Cardiac fibroblast (primary cell): ENCODE measurements around the gene FOLR2.
A peak's percentile ranks its signal among the peaks of the same experiment; 100 is the strongest.
"Not testable (repeated sequence)": the region's sequence is repeated elsewhere in the genome, so short reads cannot be mapped to it uniquely, and the experiment has no call there.

Source experiments
- DNase-seq, 2 donors: peaks; one replicate each; pipeline versions ENCODE4 v3.0.0 to v3.0.0-alpha.2; 2010; ENCODE audit warnings: low read depth in 2 of 2
- H3K4me3 ChIP-seq, 2 donors: replicated peaks in 1 of 2; 1 replicate in 1 of 2; 2 replicates in 1 of 2; pipeline ENCODE4 v1.5.1; 2011; ENCODE audit warnings: low read depth in 2 of 2, low read length in 2 of 2, mild to moderate bottlenecking in 2 of 2, moderate library complexity in 1 of 2
- TF ChIP-seq, protein P1 (sequence below): IDR thresholded peaks from one replicate; pipeline ENCODE4 v1.5.1; 2011; ENCODE audit warnings: low read depth, mild to moderate bottlenecking, low read length, inconsistent platforms

Gene FOLR2

DNA sequence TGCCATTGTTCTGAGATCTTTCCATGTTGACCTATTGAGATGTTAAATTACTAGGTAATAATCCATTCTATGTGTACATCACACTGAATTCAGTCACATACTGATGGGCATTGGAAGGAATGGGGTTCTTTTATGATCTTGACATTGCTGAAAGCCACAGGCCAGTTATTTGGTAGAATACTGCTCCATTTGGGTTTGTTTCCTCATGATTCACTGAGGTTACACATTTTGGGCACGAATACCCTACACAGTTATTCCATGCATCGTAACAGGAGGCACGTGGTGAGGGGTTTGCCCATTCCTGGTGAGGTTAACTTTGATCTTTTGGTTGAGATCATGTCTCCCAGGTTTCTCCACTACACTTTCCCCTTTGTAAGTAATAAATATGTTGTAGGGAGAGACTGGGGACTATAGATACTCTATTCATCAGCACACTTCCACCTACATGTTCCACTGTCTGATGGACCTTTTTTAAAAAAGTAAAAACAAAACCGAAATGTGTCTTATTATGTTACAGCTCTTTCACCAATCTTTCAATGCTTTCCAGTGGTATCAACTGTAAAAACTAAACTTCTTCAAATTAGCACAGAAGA lies 36.7 kb upstream of the FOLR2 start:
- TF ChIP-seq, protein P1, sequence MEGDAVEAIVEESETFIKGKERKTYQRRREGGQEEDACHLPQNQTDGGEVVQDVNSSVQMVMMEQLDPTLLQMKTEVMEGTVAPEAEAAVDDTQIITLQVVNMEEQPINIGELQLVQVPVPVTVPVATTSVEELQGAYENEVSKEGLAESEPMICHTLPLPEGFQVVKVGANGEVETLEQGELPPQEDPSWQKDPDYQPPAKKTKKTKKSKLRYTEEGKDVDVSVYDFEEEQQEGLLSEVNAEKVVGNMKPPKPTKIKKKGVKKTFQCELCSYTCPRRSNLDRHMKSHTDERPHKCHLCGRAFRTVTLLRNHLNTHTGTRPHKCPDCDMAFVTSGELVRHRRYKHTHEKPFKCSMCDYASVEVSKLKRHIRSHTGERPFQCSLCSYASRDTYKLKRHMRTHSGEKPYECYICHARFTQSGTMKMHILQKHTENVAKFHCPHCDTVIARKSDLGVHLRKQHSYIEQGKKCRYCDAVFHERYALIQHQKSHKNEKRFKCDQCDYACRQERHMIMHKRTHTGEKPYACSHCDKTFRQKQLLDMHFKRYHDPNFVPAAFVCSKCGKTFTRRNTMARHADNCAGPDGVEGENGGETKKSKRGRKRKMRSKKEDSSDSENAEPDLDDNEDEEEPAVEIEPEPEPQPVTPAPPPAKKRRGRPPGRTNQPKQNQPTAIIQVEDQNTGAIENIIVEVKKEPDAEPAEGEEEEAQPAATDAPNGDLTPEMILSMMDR: no peak
- peak in 1 of 2 donors; percentile 7 for DNase-seq
- no peak overlapping the region for H3K4me3 ChIP-seq

DNA sequence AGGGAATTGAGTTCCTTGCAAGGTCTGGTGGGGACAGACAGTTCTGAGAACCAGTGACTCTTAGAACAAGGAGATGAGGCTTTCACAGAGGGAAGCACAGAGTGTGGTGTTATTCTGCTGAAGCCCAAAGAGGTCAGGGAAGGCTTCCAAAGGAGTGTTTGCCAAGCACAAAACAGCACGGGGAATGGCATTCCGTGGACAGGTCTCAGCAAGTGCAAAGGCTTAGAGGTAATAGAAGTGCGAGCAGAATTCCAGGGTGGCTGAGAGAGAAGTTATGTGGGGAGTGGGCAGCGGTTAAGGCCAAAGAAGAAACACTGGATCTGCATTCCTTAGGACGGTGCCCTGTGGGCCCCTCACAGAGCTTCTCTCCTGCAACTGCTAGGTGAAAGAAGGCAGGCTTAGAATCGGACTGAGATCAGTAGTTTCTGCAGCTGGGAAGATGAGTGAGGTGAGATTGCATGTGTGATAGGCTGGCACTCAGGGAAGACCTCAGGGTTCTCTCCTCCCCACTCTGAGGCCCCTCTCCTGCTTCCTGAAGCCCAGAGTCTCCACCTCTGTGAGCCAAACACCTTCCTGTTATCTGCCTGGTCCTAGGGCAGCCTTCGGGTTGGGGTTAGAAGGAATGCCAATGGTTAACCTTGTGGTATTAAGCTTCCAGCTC lies 35.6 kb upstream of the FOLR2 start:
- DNase-seq, H3K4me3 ChIP-seq: not testable (repeated sequence)

DNA sequence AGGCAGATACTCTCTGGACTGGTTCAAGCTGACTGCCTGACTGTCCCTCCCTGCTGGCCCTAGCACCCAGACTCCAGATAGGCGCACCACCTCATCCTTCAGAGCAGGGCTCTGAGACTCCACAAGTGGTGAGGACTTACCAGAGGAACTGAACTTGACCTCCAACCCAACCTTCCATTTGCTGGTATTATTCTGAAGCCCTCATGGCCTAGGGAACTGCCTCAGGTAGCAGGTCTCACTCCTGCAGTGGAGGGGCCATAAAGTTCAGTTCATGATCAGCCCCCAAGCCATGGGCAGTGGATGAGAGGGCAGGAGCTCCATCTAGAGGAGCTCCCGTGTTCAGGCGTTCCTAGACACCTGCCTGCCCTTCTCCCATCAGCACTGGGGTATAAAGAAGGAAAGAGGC lies 35.0 kb upstream of the FOLR2 start:
- TF ChIP-seq, protein P1: peak; percentile 17
- DNase-seq, H3K4me3 ChIP-seq: not testable (repeated sequence)

DNA sequence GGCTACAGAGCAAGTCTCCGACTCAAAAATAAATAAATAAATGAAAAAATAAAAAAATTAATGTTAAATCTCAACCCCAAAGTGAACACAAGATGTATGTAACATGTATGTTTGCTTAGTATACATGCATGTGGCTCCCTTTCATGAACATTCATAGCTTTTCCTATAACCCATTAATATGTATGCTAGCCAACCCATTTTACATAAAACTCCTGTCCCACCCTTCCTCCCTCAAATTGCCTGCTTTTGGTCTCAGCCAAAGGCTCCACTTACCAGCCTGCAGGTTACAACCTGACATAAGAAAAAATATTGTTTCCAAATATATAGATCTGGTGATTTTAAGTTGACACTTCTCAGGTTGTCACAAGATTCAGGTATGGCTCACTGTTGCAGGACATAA lies 28.3 kb upstream of the FOLR2 start:
- DNase-seq: no peak
- H3K4me3 ChIP-seq: no peak overlapping the region
- TF ChIP-seq, protein P1: no peak

DNA sequence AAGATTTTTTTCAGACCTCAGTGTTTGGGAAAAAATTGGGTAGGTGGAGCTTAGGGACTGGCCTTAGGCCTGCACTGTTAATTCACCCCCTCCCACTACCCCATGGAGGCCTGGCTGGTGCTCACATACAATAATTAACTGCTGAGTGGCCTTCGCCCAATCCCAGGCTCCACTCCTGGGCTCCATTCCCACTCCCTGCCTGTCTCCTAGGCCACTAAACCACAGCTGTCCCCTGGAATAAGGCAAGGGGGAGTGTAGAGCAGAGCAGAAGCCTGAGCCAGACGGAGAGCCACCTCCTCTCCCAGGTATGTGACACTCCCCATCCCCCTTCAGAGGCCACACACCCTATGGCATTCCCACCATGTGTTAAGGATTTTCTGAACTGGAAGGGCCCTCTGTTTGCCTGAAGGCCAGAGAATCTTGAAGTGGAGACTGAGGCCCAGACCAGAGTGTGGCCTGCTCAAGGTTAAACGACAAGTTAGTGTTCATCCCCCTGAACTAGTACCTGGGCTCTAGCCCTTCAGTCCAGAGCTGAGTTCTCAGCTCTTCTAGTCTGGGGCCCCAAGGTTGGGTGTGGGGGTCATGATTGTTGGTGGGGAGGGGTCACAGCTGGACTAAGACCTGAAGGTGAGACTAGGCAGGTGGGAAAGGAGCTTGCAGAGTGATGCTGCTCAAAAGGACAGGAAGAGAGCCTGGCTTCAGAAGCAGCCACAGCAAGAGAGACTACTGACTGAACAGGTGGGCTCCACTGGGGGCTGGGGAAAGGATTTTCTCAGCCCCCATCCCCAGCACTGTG lies 26.9 kb upstream of the FOLR2 start:
- no peak overlapping the region for H3K4me3 ChIP-seq
- TF ChIP-seq, protein P1: no peak
- DNase-seq: no peak

DNA sequence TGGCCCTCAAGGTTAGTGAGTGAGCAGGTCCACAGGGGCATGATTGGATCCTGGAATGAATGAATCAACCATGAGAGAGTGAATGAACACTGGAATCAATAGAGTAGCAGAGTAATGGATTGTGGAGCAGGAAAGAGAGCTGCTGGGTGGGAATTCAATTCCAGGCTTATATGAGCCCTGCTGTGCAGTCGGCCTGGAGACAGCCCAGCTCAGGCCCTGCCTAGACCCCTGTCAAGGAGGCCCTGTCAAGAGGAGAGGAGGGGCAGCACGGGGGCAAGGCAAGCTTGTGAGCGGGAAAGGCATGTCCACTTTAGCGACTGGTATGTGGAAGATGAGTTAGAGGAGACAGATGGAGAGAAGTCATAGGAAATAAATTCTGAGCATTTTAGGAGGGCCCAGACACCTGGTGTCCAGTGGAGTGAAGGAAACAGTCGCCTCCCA lies 25.9 kb upstream of the FOLR2 start:
- TF ChIP-seq, protein P1: no peak
- H3K4me3 ChIP-seq: no peak overlapping the region
- no peak for DNase-seq

DNA sequence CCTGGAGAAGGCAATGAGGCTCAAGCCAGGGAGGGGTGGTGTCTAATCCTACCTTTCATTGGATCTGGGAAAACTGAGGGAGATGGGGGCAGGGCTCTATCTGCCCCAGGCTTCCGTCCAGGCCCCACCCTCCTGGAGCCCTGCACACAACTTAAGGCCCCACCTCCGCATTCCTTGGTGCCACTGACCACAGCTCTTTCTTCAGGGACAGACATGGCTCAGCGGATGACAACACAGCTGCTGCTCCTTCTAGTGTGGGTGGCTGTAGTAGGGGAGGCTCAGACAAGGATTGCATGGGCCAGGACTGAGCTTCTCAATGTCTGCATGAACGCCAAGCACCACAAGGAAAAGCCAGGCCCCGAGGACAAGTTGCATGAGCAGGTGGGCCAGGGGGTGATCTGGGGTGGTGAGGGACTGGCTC lies 24.6 kb upstream of the FOLR2 start, which contains the start of gene FOLR1:
TSS of gene FOLR1 (plus strand) at position 180 of the 421 bp plus-strand sequence. CDS start at position 214, 34 bp downstream.
- TF ChIP-seq, protein P1: no peak
- H3K4me3 ChIP-seq: no peak within 1 kb of the TSS
- no peak for DNase-seq
